HEK293 (cell line): ENCODE results near the gene MYOM3.

Experiments
- EGR2 ChIP-seq: fragments of 450-650 bp; formaldehyde crosslinking; IDR thresholded peaks from 2 replicates; pipeline ENCODE4 v1.5.1; 2016; ENCODE audit warnings: low read depth, missing biosample characterization, missing genetic modification characterization
- GLI2 ChIP-seq: fragments of 450-650 bp; formaldehyde crosslinking; IDR thresholded peaks from 2 replicates; pipeline ENCODE4; 2017; ENCODE audit warnings: missing biosample characterization, missing genetic modification characterization, low read depth, borderline replicate concordance
- KLF1 ChIP-seq: fragments of 450-650 bp; formaldehyde crosslinking; IDR thresholded peaks from 2 replicates; pipeline ENCODE4 v1.5.1; 2016; ENCODE audit warnings: missing biosample characterization, missing genetic modification characterization
- KLF7 ChIP-seq: fragments of 450-650 bp; formaldehyde crosslinking; IDR thresholded peaks from 2 replicates; pipeline ENCODE4 v1.5.1; 2016; ENCODE audit warnings: missing biosample characterization, missing genetic modification characterization, borderline replicate concordance
- OVOL3 ChIP-seq: fragments of 450-650 bp; formaldehyde crosslinking; IDR thresholded peaks from 2 replicates; pipeline ENCODE4 v1.5.1; 2016; ENCODE audit warnings: missing biosample characterization, missing genetic modification characterization
- SETDB1 ChIP-seq: IDR thresholded peaks from one replicate; pipeline ENCODE4 v1.6.1; 2017; ENCODE audit warnings: mild to moderate bottlenecking, low read length, moderate library complexity, mixed read lengths; ENCODE audit not compliant: insufficient read length
- ZBTB21 ChIP-seq: fragments of 450-650 bp; formaldehyde crosslinking; IDR thresholded peaks from 2 replicates; pipeline ENCODE4 v1.5.1; 2017; ENCODE audit warnings: missing biosample characterization, missing genetic modification characterization
- ZEB2 ChIP-seq: fragments of 450-650 bp; formaldehyde crosslinking; IDR thresholded peaks from 2 replicates; pipeline ENCODE4 v1.5.1; 2016; ENCODE audit warnings: missing biosample characterization, missing genetic modification characterization
- ZNF169 ChIP-seq: fragments of 450-650 bp; formaldehyde crosslinking; IDR thresholded peaks from 2 replicates; pipeline ENCODE4 v1.5.1; 2016; ENCODE audit warnings: missing biosample characterization, missing genetic modification characterization
- ZNF175 ChIP-seq: fragments of 450-650 bp; formaldehyde crosslinking; IDR thresholded peaks from 2 replicates; pipeline ENCODE4 v1.5.1; 2016; ENCODE audit warnings: missing biosample characterization, missing genetic modification characterization
- ZNF184 ChIP-seq: fragments of 450-650 bp; IDR thresholded peaks from 2 replicates; pipeline ENCODE4 v1.5.1; 2018; ENCODE audit warnings: missing biosample characterization, mild to moderate bottlenecking, missing genetic modification characterization
- ZNF2 ChIP-seq: fragments of 450-650 bp; formaldehyde crosslinking; IDR thresholded peaks from 2 replicates; pipeline ENCODE4 v1.5.1; 2016; ENCODE audit warnings: missing biosample characterization, missing genetic modification characterization
- ZNF221 ChIP-seq: fragments of 450-650 bp; formaldehyde crosslinking; IDR thresholded peaks from 2 replicates; pipeline ENCODE4 v1.5.1; 2017; ENCODE audit warnings: missing biosample characterization, missing genetic modification characterization, borderline replicate concordance
- ZNF292 ChIP-seq: fragments of 450-650 bp; formaldehyde crosslinking; IDR thresholded peaks from 2 replicates; pipeline ENCODE4 v1.5.1; 2016; ENCODE audit warnings: low read depth, missing biosample characterization, missing genetic modification characterization, borderline replicate concordance
- ZNF311 ChIP-seq: fragments of 450-650 bp; formaldehyde crosslinking; IDR thresholded peaks from 2 replicates; pipeline ENCODE4 v1.5.1; 2017; ENCODE audit warnings: missing biosample characterization, missing genetic modification characterization, borderline replicate concordance
- ZNF324 ChIP-seq: fragments of 450-650 bp; formaldehyde crosslinking; IDR thresholded peaks from 2 replicates; pipeline ENCODE4 v1.5.1; 2016; ENCODE audit warnings: missing biosample characterization, missing genetic modification characterization
- ZNF350 ChIP-seq: fragments of 450-650 bp; formaldehyde crosslinking; IDR thresholded peaks from 2 replicates; pipeline ENCODE4 v1.5.0; 2017; ENCODE audit warnings: missing biosample characterization, mild to moderate bottlenecking, missing genetic modification characterization
- ZNF37A ChIP-seq: fragments of 450-650 bp; IDR thresholded peaks from 2 replicates; pipeline ENCODE4 v1.5.1; 2018; ENCODE audit warnings: missing biosample characterization, missing genetic modification characterization
- ZNF391 ChIP-seq: fragments of 450-650 bp; formaldehyde crosslinking; IDR thresholded peaks from 2 replicates; pipeline ENCODE4 v1.5.1; 2016; ENCODE audit warnings: low read depth, missing biosample characterization, missing genetic modification characterization, borderline replicate concordance
- ZNF530 ChIP-seq: fragments of 450-650 bp; formaldehyde crosslinking; IDR thresholded peaks from 2 replicates; pipeline ENCODE4 v1.5.1; 2016; ENCODE audit warnings: low read depth, missing biosample characterization, missing genetic modification characterization
- ZNF561 ChIP-seq: fragments of 450-650 bp; IDR thresholded peaks from 2 replicates; pipeline ENCODE4 v1.5.1; 2018; ENCODE audit warnings: missing biosample characterization, missing genetic modification characterization, borderline replicate concordance
- ZNF571 ChIP-seq: fragments of 450-650 bp; formaldehyde crosslinking; IDR thresholded peaks from 2 replicates; pipeline ENCODE4 v1.5.0; 2017; ENCODE audit warnings: missing biosample characterization, missing genetic modification characterization
- ZNF624 ChIP-seq: fragments of 450-650 bp; formaldehyde crosslinking; IDR thresholded peaks from 2 replicates; pipeline ENCODE4 v1.5.1; 2017; ENCODE audit warnings: missing biosample characterization, missing genetic modification characterization
- ZNF626 ChIP-seq: fragments of 450-650 bp; sonication (Bioruptor Pico); formaldehyde crosslinking; IDR thresholded peaks from 2 replicates; pipeline ENCODE4 v1.5.1; 2018; ENCODE audit warnings: missing biosample characterization, missing genetic modification characterization, inconsistent platforms
- ZNF658 ChIP-seq: fragments of 450-650 bp; formaldehyde crosslinking; IDR thresholded peaks from 2 replicates; pipeline ENCODE4; 2016; ENCODE audit warnings: missing biosample characterization, missing genetic modification characterization
- ZNF791 ChIP-seq: fragments of 450-650 bp; formaldehyde crosslinking; IDR thresholded peaks from 2 replicates; pipeline ENCODE4 v1.5.1; 2016; ENCODE audit warnings: missing biosample characterization, missing genetic modification characterization
- ZSCAN4 ChIP-seq: fragments of 450-650 bp; formaldehyde crosslinking; IDR thresholded peaks from 2 replicates; pipeline ENCODE4 v1.5.1; 2017; ENCODE audit warnings: missing biosample characterization, missing genetic modification characterization
- TF ChIP-seq, protein P1 (sequence below): fragments of 450-650 bp; formaldehyde crosslinking; IDR thresholded peaks from 2 replicates; pipeline ENCODE4 v1.5.1; 2016; ENCODE audit warnings: missing biosample characterization, missing genetic modification characterization, borderline replicate concordance
- TF ChIP-seq, protein P2 (sequence below): fragments of 450-650 bp; formaldehyde crosslinking; IDR thresholded peaks from 2 replicates; pipeline ENCODE4 v1.5.1; 2016; ENCODE audit warnings: missing biosample characterization, missing genetic modification characterization
- TF ChIP-seq, protein P3 (sequence below): sonication (generic); formaldehyde crosslinking; IDR thresholded peaks from 2 replicates; pipeline ENCODE4 v1.8.1; 2022; ENCODE audit warnings: mild to moderate bottlenecking, moderate library complexity, missing genetic modification reagents
- TF ChIP-seq, protein P4 (sequence below): fragments of 450-650 bp; formaldehyde crosslinking; IDR thresholded peaks from 2 replicates; pipeline ENCODE4 v1.5.1; 2016; ENCODE audit warnings: missing biosample characterization, missing genetic modification characterization

MYOM3 gene

DNA sequence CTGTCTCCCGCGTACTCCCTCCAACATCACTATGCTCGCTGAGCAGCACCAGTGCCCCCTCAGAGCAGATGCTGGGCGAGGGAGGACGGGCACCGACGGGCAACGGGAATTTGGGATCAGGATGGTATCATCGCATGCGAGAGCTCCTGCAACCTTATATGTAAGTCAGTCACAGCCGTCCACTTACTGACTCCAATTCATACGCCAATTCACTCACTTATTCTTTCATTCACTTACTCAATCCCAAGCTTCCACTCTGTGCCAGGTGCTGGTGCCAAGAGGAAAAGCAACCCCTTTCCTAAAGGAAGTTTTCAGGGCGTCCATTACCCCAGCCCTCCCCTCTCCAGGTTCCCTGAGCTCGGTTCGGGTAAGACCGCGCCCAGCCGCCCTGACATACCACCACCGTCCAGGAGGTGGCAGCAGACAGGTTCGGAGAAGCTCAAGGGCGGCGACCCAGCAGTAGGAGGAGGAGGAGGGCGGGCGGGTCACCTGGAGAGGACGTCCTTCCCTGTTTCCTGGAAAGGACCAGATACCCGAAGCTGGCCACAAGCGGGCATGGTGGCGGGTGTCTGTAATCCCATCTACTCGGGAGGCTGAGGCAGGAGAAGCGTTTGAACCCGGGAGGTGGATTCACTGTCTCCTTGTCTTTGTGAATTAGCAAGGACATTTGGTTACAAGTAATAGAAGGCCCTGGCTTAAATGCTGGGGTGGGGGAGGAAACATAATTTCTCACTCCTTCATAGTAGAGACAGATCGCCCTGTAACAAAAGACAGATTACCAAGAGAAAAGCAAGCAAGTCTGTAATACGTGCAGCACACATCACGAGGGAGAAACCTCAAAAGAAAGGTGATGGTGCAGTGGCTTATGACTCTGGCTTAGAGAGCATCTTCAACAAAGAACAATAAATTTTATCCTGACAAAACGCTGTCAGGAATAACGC lies 38.6 kb upstream of the MYOM3 start (continued):
- TF ChIP-seq ZNF791 (tag by site-specific recombination) = no peak
- TF ChIP-seq ZSCAN4 (tag by site-specific recombination) = no peak
- no peak for TF ChIP-seq ZNF324 (tag by site-specific recombination)
- TF ChIP-seq, protein P1, sequence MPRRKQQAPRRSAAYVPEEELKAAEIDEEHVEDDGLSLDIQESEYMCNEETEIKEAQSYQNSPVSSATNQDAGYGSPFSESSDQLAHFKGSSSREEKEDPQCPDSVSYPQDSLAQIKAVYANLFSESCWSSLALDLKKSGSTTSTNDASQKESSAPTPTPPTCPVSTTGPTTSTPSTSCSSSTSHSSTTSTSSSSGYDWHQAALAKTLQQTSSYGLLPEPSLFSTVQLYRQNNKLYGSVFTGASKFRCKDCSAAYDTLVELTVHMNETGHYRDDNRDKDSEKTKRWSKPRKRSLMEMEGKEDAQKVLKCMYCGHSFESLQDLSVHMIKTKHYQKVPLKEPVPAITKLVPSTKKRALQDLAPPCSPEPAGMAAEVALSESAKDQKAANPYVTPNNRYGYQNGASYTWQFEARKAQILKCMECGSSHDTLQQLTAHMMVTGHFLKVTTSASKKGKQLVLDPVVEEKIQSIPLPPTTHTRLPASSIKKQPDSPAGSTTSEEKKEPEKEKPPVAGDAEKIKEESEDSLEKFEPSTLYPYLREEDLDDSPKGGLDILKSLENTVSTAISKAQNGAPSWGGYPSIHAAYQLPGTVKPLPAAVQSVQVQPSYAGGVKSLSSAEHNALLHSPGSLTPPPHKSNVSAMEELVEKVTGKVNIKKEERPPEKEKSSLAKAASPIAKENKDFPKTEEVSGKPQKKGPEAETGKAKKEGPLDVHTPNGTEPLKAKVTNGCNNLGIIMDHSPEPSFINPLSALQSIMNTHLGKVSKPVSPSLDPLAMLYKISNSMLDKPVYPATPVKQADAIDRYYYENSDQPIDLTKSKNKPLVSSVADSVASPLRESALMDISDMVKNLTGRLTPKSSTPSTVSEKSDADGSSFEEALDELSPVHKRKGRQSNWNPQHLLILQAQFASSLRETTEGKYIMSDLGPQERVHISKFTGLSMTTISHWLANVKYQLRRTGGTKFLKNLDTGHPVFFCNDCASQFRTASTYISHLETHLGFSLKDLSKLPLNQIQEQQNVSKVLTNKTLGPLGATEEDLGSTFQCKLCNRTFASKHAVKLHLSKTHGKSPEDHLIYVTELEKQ (tag by site-specific recombination) = no peak
- no peak for TF ChIP-seq ZNF221 (tag by site-specific recombination)
- TF ChIP-seq, protein P2, sequence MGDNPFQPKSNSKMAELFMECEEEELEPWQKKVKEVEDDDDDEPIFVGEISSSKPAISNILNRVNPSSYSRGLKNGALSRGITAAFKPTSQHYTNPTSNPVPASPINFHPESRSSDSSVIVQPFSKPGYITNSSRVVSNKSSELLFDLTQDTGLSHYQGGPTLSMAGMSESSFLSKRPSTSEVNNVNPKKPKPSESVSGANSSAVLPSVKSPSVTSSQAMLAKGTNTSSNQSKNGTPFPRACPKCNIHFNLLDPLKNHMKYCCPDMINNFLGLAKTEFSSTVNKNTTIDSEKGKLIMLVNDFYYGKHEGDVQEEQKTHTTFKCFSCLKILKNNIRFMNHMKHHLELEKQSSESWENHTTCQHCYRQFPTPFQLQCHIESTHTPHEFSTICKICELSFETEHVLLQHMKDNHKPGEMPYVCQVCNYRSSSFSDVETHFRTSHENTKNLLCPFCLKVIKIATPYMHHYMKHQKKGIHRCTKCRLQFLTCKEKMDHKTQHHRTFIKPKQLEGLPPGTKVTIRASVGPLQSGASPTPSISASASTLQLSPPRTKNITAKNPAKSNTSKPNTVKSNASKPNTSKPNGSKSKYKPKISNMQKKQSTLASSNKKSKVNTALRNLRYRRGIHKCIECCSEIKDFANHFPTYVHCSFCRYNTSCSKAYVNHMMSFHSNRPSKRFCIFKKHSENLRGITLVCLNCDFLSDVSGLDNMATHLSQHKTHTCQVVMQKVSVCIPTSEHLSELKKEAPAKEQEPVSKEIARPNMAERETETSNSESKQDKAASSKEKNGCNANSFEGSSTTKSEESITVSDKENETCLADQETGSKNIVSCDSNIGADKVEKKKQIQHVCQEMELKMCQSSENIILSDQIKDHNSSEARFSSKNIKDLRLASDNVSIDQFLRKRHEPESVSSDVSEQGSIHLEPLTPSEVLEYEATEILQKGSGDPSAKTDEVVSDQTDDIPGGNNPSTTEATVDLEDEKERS (tag by site-specific recombination) = no peak
- TF ChIP-seq EGR2 (tag by site-specific recombination) = no peak
- TF ChIP-seq, protein P3, sequence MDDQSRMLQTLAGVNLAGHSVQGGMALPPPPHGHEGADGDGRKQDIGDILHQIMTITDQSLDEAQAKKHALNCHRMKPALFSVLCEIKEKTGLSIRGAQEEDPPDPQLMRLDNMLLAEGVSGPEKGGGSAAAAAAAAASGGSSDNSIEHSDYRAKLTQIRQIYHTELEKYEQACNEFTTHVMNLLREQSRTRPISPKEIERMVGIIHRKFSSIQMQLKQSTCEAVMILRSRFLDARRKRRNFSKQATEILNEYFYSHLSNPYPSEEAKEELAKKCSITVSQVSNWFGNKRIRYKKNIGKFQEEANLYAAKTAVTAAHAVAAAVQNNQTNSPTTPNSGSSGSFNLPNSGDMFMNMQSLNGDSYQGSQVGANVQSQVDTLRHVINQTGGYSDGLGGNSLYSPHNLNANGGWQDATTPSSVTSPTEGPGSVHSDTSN (CRISPR knock-in tag) = no peak
- TF ChIP-seq ZNF169 (tag by site-specific recombination) = no peak
- TF ChIP-seq ZNF311 (tag by site-specific recombination) = no peak
- TF ChIP-seq ZEB2 (tag by site-specific recombination) = peak; percentile 41; the same call in 1 of the 2 replicates
- TF ChIP-seq KLF7 (tag by site-specific recombination) = peak; percentile 25; the same call in 1 of the 2 replicates
- no peak for TF ChIP-seq ZNF292 (tag by site-specific recombination)
- TF ChIP-seq SETDB1 = no peak
- no peak for TF ChIP-seq ZBTB21 (tag by site-specific recombination)
- TF ChIP-seq ZNF571 (tag by site-specific recombination) = no peak
- no peak for TF ChIP-seq ZNF37A
- no peak for TF ChIP-seq ZNF350 (tag by site-specific recombination)
- no peak for TF ChIP-seq ZNF626 (tag by site-specific recombination)
- no peak for TF ChIP-seq ZNF2 (tag by site-specific recombination)
- no peak for TF ChIP-seq ZNF530
- TF ChIP-seq OVOL3 (tag by site-specific recombination) = no peak
- TF ChIP-seq ZNF175 (tag by site-specific recombination) = no peak
- TF ChIP-seq GLI2 = no peak
- no peak for TF ChIP-seq ZNF184 (tag by site-specific recombination)
- no peak for TF ChIP-seq ZNF658
- TF ChIP-seq, protein P4, sequence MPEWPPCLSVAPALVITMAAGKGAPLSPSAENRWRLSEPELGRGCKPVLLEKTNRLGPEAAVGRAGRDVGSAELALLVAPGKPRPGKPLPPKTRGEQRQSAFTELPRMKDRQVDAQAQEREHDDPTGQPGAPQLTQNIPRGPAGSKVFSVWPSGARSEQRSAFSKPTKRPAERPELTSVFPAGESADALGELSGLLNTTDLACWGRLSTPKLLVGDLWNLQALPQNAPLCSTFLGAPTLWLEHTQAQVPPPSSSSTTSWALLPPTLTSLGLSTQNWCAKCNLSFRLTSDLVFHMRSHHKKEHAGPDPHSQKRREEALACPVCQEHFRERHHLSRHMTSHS (tag by site-specific recombination) = no peak
- TF ChIP-seq ZNF391 = no peak
- TF ChIP-seq ZNF561 (tag by site-specific recombination) = 0 out of 2 replicates have a peak, but pooled peaks have one; percentile 37
- TF ChIP-seq ZNF624 = no peak
- TF ChIP-seq KLF1 (tag by site-specific recombination) = peak; percentile 73
